ENCODE results near the gene ZDHHC3. TPM values are rescaled to one million over a fixed set of nuclear protein-coding genes. Genes with fewer than 3 reads are reported as not detected.

Gene ZDHHC3
- total and polyA plus RNA-seq, 9 donors = 28.6 to 81.2 (median 46.2) TPM

- no peaks in the 10 kb centered on the region for H3K36me3 ChIP-seq
- 65 to 75% (median 70%) methylated on average over 3 of the region's 3 CpGs for WGBS, 3 donors
- no peaks in the 10 kb centered on the region for H3K9me3 ChIP-seq
- no peaks in the 10 kb centered on the region for H3K4me1 ChIP-seq (ENCODE audit: insufficient read depth)
- TF ChIP-seq POLR2A (IDR thresholded peaks at IDR 0.05) = no peak
- TF ChIP-seq EP300 (IDR thresholded peaks at IDR 0.05) = no peak
- TF ChIP-seq, protein P1, sequence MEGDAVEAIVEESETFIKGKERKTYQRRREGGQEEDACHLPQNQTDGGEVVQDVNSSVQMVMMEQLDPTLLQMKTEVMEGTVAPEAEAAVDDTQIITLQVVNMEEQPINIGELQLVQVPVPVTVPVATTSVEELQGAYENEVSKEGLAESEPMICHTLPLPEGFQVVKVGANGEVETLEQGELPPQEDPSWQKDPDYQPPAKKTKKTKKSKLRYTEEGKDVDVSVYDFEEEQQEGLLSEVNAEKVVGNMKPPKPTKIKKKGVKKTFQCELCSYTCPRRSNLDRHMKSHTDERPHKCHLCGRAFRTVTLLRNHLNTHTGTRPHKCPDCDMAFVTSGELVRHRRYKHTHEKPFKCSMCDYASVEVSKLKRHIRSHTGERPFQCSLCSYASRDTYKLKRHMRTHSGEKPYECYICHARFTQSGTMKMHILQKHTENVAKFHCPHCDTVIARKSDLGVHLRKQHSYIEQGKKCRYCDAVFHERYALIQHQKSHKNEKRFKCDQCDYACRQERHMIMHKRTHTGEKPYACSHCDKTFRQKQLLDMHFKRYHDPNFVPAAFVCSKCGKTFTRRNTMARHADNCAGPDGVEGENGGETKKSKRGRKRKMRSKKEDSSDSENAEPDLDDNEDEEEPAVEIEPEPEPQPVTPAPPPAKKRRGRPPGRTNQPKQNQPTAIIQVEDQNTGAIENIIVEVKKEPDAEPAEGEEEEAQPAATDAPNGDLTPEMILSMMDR (IDR thresholded peaks at IDR 0.05) = no peak
- no peaks in the 10 kb centered on the region for H3K27me3 ChIP-seq
- H3K4me3 ChIP-seq = no peak overlapping the region
- intact Hi-C loops (cut with DNase I) = no loop called here
- H3K27ac ChIP-seq = no peak overlapping the region
- no peak for DNase-seq
These were observed 89.4 kb downstream of the ZDHHC3 start for GRCh38 chr3:44886561-44886960.

- Histone ChIP-seq H3K27ac (no peak overlapping the region), H3K9me3 (no peaks in the 10 kb centered on the region), H3K27me3 (no peaks in the 10 kb centered on the region), H3K4me1 (ENCODE audit: insufficient read depth) (no peaks in the 10 kb centered on the region), H3K36me3 (no peaks in the 10 kb centered on the region), H3K4me3 (no peak overlapping the region)
- no peak for DNase-seq
- intact Hi-C loops (cut with DNase I) = no loop called here
- 45 to 57% (median 49%) methylated on average over 4 of the region's 4 CpGs for WGBS, 3 donors
- TF ChIP-seq POLR2A (IDR thresholded peaks at IDR 0.05) (no peak), EP300 (IDR thresholded peaks at IDR 0.05) (no peak)
- TF ChIP-seq, protein P1 (IDR thresholded peaks at IDR 0.05) = no peak
These were observed 90.4 kb downstream of the ZDHHC3 start for GRCh38 chr3:44885618-44886017.

DNA sequence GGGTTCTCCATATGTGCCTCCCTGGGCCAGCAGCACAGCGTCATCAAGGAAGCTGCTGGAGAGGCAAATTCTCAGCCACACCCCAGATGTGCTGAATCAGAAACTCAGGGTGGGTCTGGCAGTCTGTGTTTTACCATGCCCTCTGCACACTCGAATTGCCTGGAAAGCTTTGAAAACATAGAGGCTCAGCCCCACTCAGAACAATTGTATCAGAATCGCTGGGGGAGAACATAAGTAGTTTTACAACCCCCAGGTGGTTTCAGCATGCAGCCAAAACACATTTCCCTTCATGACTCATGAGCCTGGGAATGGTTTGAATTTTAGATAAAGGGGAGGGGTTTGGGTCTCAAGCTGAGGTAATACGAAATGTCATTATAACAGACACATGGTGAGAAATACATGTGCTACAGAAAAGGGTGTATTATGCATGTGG lies 92.0 kb downstream of the ZDHHC3 start:
- Histone ChIP-seq H3K4me3 (no peak overlapping the region), H3K9me3 (no peaks in the 10 kb centered on the region), H3K4me1 (ENCODE audit: insufficient read depth) (no peaks in the 10 kb centered on the region), H3K27me3 (no peaks in the 10 kb centered on the region), H3K27ac (no peak overlapping the region), H3K36me3 (no peaks in the 10 kb centered on the region)
- TF ChIP-seq POLR2A (IDR thresholded peaks at IDR 0.05) (no peak), EP300 (IDR thresholded peaks at IDR 0.05) (no peak)
- TF ChIP-seq, protein P1 (IDR thresholded peaks at IDR 0.05) = no peak
- no peak for DNase-seq
- WGBS, 3 donors = 16 to 26% (median 23%) methylated on average over 4 of the region's 4 CpGs
- intact Hi-C loops (cut with DNase I) = no loop called here

DNA sequence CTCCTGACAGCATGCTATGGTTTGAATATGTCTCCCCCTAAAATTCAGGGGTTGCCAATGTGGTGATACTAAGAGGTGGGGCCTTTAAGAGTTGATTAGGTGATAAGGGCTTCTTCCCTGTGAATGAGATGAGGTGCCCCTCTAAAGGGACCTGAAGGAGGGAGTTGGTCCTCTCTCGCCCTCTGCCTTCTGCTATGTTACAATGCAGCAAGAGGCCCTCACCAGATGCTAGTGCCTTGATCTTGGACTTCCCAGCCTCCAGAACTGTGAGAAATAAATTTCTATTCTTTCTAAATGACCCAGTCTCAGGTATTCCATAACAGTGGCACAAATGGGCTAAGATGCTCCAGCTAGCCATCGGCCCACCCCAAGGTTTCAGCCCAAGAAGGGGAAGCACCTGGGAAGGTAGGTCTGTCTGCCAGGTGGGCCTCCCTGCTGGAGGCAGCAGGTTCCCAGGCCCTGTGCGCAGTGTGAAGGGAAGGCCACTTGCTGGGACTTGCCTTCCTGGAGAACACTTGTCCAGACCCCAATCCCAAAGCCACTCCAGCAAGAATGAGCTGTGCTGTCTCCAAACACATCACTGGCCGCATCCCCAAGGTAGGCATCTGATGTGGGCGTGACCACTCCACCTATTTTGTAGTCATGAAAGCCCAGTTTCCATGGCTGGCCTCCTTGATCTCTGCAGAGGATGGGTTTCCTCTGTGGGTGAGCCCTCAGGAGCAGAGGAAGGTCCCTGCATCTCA lies 92.6 kb downstream of the ZDHHC3 start:
- no peaks in the 10 kb centered on the region for H3K27me3 ChIP-seq
- H3K36me3 ChIP-seq = no peaks in the 10 kb centered on the region
- H3K4me3 ChIP-seq = no peak overlapping the region
- H3K9me3 ChIP-seq = no peaks in the 10 kb centered on the region
- no peak for DNase-seq
- intact Hi-C loops (cut with DNase I) = no loop called here
- no peak for TF ChIP-seq EP300 (IDR thresholded peaks at IDR 0.05)
- TF ChIP-seq POLR2A (IDR thresholded peaks at IDR 0.05) = no peak
- TF ChIP-seq, protein P1 (IDR thresholded peaks at IDR 0.05) = no peak
- no peaks in the 10 kb centered on the region for H3K4me1 ChIP-seq (ENCODE audit: insufficient read depth)
- no peak overlapping the region for H3K27ac ChIP-seq
- 87 to 93% (median 89%) methylated on average over 5 of the region's 5 CpGs for WGBS, 3 donors
